ENCODE measurements around the gene NOM1. TPM values are rescaled to one million over a fixed set of nuclear protein-coding genes. Genes with fewer than 3 reads are reported as not detected.
A peak's percentile ranks its signal among the peaks of the same experiment; 100 is the strongest.

The NOM1 gene
- total RNA-seq, 1 experiment from 2014 or later = 17.3 TPM

DNA sequence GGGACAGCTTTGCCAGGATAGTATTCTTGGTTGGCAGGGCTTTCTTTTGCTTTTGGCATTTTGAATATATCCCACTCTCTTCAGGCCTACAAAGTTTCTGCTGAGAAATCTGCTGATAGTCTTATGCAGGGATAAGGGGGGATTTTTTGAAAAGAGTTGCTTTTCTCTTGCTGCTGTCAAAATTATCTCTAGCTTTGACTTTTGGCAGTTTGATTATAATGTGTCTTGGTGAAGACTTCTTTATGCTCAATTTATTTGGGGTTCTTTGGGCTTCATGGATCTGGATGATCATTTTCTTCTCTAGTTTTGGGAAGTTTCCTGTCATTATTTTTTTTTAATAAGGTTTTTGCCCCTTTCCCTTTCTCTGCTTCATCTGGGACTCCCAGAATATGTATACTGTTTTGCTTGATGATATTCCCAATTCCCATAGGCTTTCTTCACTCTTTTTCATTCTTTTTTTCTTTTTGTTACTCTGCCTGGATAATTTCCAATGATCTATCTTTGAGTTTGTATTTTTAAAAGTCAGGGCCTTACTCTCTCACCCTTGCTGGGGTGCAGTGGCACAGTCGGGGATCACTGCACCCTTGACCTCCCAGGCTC lies 29.6 kb downstream of the NOM1 start:
- H3K36me3 ChIP-seq = no peaks in the 10 kb centered on the region
- no peaks in the 10 kb centered on the region for H3K27me3 ChIP-seq (replicated peaks)
- H3K4me3 ChIP-seq = no peak overlapping the region
- DNase-seq (ENCODE audit: low read depth in 1 of 2, low spot score in 2 of 2) = no peak
- H3K27ac ChIP-seq = no peak overlapping the region
- no peaks in the 10 kb centered on the region for H3K9me3 ChIP-seq (replicated peaks)
- no peaks in the 10 kb centered on the region for H3K4me1 ChIP-seq (replicated peaks)

DNA sequence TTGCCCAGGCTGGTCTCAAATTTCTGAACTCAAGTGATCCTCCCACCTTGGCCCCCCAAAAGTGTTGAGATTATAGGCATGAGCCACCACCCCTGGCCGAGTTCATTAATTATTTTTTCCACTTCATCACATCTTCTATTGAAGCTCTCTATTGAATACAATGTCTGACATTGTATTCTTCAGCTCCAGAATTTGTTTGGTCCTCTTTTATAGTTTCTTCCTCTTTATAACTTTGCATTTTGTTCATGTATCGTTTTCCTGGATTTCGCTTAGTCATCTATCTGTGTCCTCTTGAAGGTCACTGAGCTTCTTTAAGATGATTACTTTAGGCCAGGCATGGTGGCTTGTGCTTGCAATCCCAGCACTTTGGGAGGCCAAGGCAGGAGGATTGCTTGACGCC lies 30.2 kb downstream of the NOM1 start:
- H3K27me3 ChIP-seq (replicated peaks) = no peaks in the 10 kb centered on the region
- H3K4me1 ChIP-seq (replicated peaks) = no peaks in the 10 kb centered on the region
- no peak for DNase-seq (ENCODE audit: low read depth in 1 of 2, low spot score in 2 of 2)
- no peaks in the 10 kb centered on the region for H3K9me3 ChIP-seq (replicated peaks)
- no peaks in the 10 kb centered on the region for H3K36me3 ChIP-seq
- H3K27ac ChIP-seq = no peak overlapping the region
- no peak overlapping the region for H3K4me3 ChIP-seq

DNA sequence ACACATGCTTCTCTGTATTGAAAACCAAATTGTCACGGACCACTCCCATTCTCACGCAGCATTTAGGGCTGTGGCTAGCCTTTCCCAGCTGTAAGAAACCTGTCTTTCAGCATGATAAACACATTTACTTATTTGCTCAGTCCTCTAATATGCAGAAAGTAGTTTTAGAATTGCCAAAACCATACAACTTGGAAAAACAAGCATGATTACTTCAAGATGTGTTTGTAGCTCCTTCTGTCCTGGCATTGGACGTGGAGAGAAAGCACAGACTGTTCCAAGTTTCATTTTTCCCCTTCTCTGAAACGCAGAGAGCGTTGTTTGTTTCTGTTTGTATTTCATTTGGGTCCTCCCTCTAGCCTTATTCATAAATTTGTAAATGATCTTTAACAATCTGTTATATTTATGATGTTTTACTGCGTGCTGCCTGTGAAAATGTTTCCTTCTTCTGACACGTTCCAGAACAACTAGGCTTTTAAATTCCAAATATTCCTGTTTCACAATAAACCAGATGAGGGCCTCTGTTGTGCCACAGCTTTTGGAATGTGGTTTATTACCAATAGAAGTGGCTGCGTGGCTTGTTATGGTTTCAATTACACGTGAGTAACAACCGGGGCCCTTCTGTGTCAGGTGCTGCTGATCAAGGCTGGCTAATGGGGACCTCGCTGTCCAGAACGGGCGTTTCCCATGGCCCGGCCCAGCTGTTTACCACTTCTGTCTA lies 34.8 kb downstream of the NOM1 start:
- Histone ChIP-seq H3K36me3 (no peaks in the 10 kb centered on the region), H3K27me3 (replicated peaks) (no peaks in the 10 kb centered on the region), H3K9me3 (replicated peaks) (no peaks in the 10 kb centered on the region), H3K4me3 (no peak overlapping the region), H3K27ac (no peak overlapping the region), H3K4me1 (replicated peaks) (no peaks in the 10 kb centered on the region)
- DNase-seq (ENCODE audit: low read depth in 1 of 2, low spot score in 2 of 2) = no peak

DNA sequence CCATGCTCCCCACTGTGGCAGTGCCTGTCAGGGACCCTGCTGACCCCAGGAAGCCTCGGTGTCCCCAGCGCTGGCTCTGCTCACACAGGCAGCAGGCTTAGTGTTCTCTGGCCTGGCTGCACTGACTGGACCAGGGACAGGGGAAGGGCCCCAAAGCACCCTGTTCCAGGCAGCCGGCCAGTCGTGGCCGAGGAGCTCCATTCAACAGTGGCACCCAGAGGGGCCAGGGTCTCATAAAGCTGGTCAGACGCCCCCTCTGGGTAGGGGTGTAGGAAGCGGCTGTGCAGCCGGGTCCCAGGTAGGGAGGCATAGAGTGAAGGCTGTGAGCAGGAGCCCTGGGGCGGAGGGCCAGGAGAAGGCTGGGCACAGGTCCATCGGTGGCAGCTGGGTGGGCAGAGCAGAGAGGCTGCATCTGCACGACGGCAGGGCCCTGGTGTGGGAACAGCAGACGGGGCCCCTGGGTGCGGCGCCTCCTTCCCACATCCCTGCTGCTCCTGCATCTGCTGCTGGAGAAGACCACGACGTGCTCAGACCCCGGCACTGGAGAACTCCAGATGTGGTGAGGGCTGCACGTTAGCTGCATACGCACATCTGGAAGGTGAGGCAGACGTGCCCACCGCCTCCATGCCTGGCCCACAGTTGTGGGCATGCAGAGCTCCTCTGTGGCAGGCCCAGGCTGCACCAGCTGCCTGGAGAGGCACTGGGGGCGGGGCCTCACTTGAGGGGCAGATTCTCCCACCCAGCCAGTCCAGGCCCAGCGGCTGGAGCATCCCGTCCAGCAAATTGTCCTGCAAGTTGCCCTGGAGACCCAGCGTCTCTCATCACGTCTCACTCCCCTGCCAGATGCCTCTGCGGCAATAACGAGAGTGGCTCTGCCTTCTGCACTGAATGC lies 35.8 kb downstream of the NOM1 start:
- no peaks in the 10 kb centered on the region for H3K4me1 ChIP-seq (replicated peaks)
- no peak for DNase-seq (ENCODE audit: low read depth in 1 of 2, low spot score in 2 of 2)
- no peaks in the 10 kb centered on the region for H3K9me3 ChIP-seq (replicated peaks)
- no peaks in the 10 kb centered on the region for H3K36me3 ChIP-seq
- H3K4me3 ChIP-seq = no peak overlapping the region
- no peak overlapping the region for H3K27ac ChIP-seq
- no peaks in the 10 kb centered on the region for H3K27me3 ChIP-seq (replicated peaks)

DNA sequence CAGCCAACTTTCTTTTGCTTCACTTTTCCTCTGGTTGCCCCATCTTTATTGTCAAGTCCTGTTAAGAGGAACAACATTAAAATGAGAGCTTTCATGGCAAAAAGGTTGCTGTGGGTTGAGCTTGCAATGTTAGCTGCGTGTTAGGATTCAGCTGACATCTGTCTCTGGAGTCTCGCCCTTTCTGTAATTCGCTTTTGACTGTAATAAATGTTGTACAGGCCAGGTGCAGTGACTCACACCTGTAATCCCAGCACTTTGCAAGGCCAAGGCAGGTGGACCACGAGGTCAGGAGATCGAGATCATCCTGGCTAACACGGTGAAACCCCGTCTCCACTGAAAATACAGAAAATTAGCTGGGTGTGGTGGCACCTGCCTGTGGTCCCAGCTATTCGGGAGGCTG lies 36.9 kb downstream of the NOM1 start:
- H3K36me3 ChIP-seq = no peaks in the 10 kb centered on the region
- H3K27me3 ChIP-seq (replicated peaks) = no peaks in the 10 kb centered on the region
- no peak overlapping the region for H3K4me3 ChIP-seq
- DNase-seq (ENCODE audit: low read depth in 1 of 2, low spot score in 2 of 2) = no peak
- no peaks in the 10 kb centered on the region for H3K9me3 ChIP-seq (replicated peaks)
- no peaks in the 10 kb centered on the region for H3K4me1 ChIP-seq (replicated peaks)
- H3K27ac ChIP-seq = no peak overlapping the region

DNA sequence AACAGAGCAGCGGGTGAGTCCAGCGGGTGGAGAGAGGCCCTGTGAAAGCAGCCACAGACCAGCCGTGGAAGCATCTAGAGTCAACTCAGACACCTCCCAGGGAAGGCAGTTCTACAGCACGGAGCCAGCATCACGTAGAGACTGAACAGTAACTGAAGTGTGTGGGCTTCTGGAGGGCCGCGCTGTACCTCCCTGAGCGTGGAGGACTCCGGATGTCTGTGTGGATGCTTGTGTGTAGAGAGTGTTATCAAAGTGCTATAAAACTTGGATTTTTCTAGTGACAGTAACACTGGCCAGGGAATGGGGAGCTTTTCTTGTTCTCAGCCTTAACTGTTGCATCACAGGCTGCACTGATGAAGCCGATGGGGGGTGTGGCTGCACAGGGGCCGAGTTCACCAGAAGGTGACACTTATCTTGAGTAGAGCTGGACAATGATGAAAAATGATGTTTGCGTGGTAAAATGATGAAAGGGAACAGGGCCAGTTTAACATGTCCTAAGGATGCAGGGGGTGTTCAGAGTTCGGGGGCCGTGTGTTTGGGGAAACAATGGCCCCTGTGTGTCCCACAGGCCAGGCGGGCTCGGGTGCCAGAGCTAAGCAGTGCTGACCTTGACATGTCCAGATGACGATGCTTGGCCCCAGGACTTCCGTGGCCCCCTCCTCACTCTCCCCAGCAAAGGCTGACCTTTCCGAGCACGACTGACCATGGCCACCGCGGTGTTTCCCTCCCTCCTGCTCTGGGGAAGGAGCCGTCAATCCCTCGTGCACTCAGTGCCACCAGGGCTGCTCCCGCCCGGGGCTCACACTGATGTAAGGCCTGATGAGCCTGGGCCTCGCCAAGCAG lies 39.1 kb downstream of the NOM1 start:
- no peak overlapping the region for H3K4me3 ChIP-seq
- no peaks in the 10 kb centered on the region for H3K4me1 ChIP-seq (replicated peaks)
- H3K9me3 ChIP-seq (replicated peaks) = no peaks in the 10 kb centered on the region
- peaks cover 16% of the 10 kb centered on the region; the same call in 1 of the 2 replicates for H3K27me3 ChIP-seq (replicated peaks)
- no peaks in the 10 kb centered on the region for H3K36me3 ChIP-seq
- H3K27ac ChIP-seq = no peak overlapping the region
- no peak for DNase-seq (ENCODE audit: low read depth in 1 of 2, low spot score in 2 of 2)

DNA sequence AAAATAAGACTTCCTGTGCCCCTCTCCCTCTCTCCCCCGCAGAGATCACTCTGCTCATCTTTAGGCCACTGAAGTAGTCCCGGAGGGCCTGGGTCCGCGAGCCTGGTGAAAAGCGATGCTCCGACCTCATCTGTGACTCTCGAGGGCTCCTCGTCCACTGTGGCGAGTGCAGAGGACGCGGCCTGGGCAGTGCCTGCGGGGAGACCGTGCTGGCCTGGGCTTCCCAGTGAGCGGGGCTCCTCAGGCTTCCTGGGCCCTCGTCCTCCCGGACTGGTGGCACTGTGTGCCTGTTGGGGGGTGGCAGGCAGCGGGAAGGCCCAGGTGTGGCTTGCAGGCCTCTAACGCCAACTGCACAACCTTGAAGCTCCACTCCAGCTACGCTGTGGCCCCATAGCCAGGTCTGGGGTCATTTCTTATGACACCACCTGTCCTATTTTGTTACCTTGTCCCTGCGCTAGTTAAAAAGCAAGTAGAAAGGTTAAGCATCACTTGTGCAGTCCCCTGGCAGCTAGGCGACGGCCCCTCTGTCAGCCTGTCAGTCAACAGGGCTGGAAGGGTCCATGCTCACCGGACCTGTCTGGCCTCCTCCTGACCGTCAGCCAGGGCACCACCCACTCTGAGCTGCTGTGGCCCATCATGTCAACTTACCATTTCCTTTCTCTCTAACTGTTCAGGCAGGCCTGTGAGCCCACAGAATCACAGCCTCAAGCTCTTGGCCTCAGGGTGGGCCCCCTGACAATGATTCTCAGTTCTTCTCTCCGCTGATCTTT lies 40.4 kb downstream of the NOM1 start:
- Histone ChIP-seq H3K27ac (no peak overlapping the region), H3K4me1 (replicated peaks) (no peaks in the 10 kb centered on the region), H3K4me3 (no peak overlapping the region), H3K27me3 (replicated peaks) (peaks cover 20% of the 10 kb centered on the region), H3K36me3 (no peaks in the 10 kb centered on the region), H3K9me3 (replicated peaks) (no peaks in the 10 kb centered on the region)
- DNase-seq (ENCODE audit: low read depth in 1 of 2, low spot score in 2 of 2) = no peak

DNA sequence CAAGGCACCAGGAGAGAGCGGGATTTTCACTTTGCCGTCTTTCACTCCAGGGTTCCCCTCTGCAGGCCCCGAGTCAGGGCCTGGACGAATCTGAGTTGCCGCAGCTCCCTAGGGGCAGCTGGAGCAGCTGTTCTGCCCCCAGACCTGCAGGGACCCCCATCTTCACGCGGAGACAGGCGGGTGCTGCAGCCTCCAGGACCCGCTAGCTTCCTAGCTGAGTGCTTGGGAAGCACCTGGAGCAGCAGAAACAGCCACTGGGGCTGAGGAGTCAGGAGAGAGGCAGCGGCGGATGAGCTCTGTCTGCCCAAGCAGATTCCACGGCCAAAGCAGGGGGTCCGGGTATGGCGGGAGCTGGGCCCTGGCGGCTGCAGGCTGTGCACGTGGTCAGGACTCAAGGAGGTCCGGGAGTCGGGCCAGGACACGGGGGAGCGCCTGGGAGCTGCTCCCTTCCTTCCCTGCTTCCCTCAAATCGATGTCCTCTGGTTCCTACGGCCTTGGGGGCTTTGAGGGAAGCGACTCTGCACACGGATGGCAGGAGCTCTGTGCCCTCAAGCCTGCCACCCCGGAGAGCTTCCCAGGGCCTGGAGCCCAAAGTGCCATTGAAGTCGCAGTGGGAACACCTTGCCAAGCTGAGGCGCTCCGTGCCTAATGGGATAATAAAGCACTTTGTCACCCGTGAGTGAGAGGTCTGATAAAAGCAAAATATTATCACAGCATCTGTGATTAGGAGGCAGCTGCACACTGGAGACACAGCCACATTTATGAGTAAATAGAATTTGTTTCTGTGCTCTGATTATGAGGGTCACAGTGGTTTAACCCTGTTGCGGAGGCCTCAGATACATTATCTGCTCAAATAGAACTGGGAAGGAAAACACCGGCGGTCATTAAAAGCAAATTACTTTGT lies 43.8 kb downstream of the NOM1 start:
- no peaks in the 10 kb centered on the region for H3K4me1 ChIP-seq (replicated peaks)
- DNase-seq (ENCODE audit: low read depth in 1 of 2, low spot score in 2 of 2) = no peak
- H3K4me3 ChIP-seq = no peak overlapping the region
- H3K36me3 ChIP-seq = no peaks in the 10 kb centered on the region
- H3K27ac ChIP-seq = no peak overlapping the region
- no peaks in the 10 kb centered on the region for H3K9me3 ChIP-seq (replicated peaks)
- H3K27me3 ChIP-seq (replicated peaks) = peaks cover 41% of the 10 kb centered on the region

DNA sequence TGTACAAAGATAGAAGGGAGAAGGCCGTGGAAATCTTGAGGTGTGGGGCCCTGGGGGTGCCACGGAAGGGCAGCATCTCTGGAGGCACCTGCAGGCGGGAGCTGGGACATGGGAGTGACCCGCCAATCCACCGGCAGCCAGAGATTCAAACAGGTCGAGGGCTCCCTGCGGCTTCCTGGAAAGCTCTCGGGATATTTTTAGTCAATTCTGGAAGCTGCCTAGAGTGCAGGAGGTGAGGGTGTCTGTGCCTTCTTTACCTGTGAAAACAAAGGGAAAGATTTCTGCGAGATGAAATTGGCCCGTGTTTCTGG lies 44.4 kb downstream of the NOM1 start:
- no peaks in the 10 kb centered on the region for H3K36me3 ChIP-seq
- no peaks in the 10 kb centered on the region for H3K9me3 ChIP-seq (replicated peaks)
- no peak overlapping the region for H3K4me3 ChIP-seq
- DNase-seq (ENCODE audit: low read depth in 1 of 2, low spot score in 2 of 2) = no peak
- H3K4me1 ChIP-seq (replicated peaks) = no peaks in the 10 kb centered on the region
- no peak overlapping the region for H3K27ac ChIP-seq
- H3K27me3 ChIP-seq (replicated peaks) = peaks cover 47% of the 10 kb centered on the region

DNA sequence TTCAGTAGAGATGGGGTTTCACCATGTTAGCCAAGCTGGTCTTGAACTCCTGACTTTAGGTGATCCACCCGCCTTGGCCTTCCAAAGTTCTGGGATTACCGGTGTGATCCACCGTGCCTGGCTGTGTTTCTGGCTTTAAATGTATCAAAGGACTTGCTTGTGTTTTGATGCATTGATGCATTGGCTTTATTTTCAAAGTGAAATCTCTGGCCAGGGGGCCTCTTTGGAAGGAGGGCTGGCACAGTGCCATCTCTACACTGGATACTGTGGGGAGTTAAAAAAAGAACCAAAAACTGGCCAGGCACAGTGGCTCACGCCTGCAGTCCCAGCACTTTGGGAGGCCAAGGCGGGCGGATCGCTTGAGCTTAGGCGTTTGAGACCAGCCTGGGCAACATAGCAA lies 44.9 kb downstream of the NOM1 start:
- Histone ChIP-seq H3K4me3 (no peak overlapping the region), H3K36me3 (no peaks in the 10 kb centered on the region), H3K27ac (no peak overlapping the region), H3K27me3 (replicated peaks) (peaks cover 52% of the 10 kb centered on the region), H3K9me3 (replicated peaks) (no peaks in the 10 kb centered on the region), H3K4me1 (replicated peaks) (no peaks in the 10 kb centered on the region)
- no peak for DNase-seq (ENCODE audit: low read depth in 1 of 2, low spot score in 2 of 2)

DNA sequence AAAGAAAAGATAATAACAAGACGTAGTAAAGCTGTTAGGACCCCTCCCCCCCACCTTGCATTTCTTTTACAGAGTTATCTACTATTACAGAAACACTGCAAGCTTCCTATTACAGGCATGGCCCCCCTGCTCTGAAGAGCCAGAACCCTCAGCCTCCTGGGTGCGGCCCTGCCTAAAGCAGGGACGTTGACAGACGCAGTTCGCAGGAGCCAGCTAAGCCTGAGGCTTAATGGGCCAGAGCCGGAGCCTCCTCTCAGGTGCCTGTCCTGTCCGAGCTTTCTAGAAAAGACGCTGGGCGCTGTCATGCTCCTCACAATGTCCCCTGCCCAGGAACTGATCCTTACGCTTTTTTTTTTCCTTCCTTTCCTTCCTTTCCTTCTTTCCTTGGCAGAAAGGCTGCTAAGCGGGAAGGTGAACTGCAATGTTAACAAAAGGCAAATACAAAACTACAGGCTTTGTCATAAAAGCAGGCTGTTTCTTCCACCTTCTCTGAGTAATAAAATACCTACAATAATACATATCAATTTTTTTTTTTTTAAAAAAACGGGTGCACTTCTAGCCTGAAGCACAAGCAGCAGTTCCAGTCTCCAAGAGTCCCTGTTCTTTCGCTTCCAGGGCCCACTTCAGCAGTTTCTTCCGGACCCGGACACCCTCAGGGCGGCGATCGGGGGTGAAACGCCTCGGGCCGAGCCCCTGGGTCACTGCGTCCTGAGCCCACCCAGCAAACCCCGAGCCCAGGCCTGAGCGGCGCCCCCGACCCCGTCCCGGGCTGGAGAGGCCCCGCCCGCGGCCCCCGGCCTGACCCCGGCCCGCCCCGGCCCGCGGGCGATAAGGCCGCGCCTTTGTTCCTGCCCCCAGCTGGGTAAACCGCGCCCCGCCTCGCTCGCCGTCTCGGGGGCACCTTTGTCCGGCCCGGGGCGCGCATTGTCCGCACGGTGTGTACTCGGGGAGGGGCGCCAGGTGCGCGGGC lies 49.8 kb downstream of the NOM1 start:
- Histone ChIP-seq H3K36me3 (no peaks in the 10 kb centered on the region), H3K27me3 (replicated peaks) (peaks cover 78% of the 10 kb centered on the region), H3K4me3 (no peak overlapping the region), H3K4me1 (replicated peaks) (0 out of 2 replicates have a peak, but pooled peaks cover 3% of the 10 kb centered on the region), H3K9me3 (replicated peaks) (no peaks in the 10 kb centered on the region), H3K27ac (no peak overlapping the region)
- DNase-seq (ENCODE audit: low read depth in 1 of 2, low spot score in 2 of 2) = peak in 1 of 2 experiments; percentile 36
